Right ventricle myocardium inferior (tissue), 1 donor: Measurements from ENCODE around the gene POLR2C. TPM values are rescaled to one million over a fixed set of nuclear protein-coding genes. Genes with fewer than 3 reads are reported as not detected.

Experiments used
- ATAC-seq: fragments of 200-7000 bp; cut with Tn5 transposase; one replicate; pipeline ENCODE4 v1.9.1; 2020; ENCODE audit warnings: mild to moderate bottlenecking, moderate library complexity
- DNase-seq: peaks from one replicate; pipeline ENCODE4 v3.0.0; 2021; ENCODE audit errors: missing footprints
- intact Hi-C: fragments of 100-400 bp; cut with DNase I; formaldehyde crosslinking; loops from one replicate; pipeline ENCODE4 v1.11.0; 2022
- total RNA-seq: library from RNA; stranded (reverse); fragmentation: NEBNext Ultra II Directional; extraction: Animal tissue kit (Norgen Biotek cat#: 25700); gene quantifications from one replicate; pipeline ENCODE4 v1.2.1, GENCODE V29; 2021
- donor health status: DM: no; HTN: yes; CAD: no; lungs with severe emphysema.

The POLR2C gene
- total RNA-seq, 1 donor from 2014 or later: 37.1 TPM

DNA sequence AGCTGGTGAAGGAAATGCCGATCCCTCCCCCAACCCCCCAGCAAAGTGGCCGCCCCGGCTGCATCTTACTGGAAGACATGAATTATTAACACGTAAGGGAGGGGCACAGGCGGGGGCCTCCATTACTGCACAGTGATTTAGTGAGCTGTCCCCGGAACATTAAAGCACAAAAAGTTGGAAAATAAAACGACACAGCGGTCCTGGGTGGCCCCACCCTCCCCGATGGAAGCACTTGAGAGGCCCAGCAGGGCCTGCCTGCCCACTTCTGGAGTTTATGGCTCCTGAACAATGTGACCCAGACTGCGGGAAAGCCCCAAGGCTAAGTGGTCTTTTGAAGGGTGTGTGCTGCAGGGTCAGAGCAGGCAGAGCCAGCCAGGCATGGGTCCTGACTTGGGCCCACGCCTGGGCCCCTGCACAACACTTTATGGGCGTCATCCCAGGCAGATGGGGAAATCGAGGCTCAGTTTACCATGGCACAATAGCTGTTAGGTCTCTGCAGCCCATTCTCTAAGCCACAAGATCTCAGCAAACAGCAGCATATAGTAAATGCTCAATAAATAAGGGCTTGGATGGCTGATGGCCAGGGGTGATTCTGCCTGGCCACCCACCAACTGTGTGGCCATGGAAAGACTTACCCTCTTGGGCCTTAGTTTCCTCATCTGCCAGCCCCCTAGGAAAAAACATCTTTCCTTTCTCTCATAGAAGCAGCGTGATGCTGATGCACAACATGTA is 51.1 kb downstream of the POLR2C start:
- DNase-seq (no peak), ATAC-seq (no peak)
- intact Hi-C loops: no loop called here

- ATAC-seq (no peak), DNase-seq (no peak)
- intact Hi-C loops: no loop called here
Observed at GRCh38 chr16:57514371-57514770, 51.9 kb downstream of the POLR2C start.

DNA sequence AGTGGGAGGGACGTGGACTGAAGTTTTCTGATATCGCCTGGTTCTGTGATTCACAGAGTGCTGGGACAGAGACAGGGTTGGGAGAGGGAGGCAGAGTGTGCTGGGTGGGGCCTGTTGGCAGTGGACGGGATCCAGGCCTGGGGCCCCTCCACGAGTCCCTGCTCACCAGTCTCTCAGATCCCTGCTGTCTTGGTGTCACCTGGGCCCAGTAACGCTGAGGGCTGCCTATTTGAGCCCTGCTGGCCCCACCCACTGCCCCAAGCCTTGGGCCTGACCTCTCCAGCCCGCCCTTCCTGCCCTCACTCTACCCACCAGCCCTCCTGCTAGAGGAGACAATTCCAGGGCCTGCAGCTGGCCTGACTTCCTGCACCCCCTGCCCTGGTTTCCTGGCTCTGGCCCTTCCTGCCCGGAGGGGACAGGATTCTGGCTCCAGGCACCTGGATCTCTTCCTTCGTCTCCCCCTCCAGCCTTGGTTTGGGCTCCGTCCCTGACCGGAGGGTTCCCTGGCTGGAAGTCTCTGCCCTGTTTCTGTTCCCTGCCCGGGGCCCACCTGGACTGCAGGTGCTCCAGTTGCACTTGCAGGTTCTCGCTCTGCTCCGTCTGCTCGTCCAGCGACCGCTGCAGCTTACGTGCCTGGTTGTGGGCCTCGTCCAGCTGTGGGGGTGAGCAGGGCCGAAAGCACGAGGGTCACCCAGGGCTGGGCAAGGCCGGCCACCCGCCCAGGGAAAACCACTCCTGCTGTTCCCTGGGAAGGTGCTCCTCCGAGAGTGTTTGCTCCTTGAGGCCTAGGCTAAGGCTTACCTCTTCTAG is 52.5 kb downstream of the POLR2C start:
- ATAC-seq (no peak), DNase-seq (no peak)
- intact Hi-C loops: loop anchor here (5.0 kb wide), 1 partner anchor 38 kb away; no protein-coding TSS in a partner anchor

- intact Hi-C loops: loop anchor here (5.0 kb wide), 1 partner anchor 39 kb away; no protein-coding TSS in a partner anchor
- DNase-seq: no peak
- ATAC-seq: no peak
Observed at GRCh38 chr16:57516176-57516725, 53.8 kb downstream of the POLR2C start.

DNA sequence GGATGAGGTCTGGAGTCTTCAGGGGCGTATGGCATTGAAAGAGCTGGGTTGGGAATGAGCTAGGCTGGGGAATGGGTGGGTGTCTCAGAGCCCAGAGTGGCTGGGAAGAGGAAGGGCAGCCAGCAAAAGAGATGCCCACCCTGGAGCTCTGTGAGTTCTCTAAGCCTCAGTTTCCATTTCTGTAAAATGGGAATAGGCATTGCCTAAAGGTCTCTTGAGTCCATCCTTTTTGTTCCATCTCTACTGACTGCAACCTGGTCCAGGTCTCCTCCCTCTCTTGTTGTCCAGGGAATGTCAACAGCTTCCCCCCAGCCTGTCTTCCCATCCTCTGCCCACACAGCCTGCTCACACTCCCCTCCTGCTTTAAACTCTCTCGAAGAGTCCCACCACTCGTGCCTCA is 54.3 kb downstream of the POLR2C start:
- intact Hi-C loops: loop anchor here (5.0 kb wide), 1 partner anchor 39 kb away; no protein-coding TSS in a partner anchor
- ATAC-seq: no peak
- no peak for DNase-seq

DNA sequence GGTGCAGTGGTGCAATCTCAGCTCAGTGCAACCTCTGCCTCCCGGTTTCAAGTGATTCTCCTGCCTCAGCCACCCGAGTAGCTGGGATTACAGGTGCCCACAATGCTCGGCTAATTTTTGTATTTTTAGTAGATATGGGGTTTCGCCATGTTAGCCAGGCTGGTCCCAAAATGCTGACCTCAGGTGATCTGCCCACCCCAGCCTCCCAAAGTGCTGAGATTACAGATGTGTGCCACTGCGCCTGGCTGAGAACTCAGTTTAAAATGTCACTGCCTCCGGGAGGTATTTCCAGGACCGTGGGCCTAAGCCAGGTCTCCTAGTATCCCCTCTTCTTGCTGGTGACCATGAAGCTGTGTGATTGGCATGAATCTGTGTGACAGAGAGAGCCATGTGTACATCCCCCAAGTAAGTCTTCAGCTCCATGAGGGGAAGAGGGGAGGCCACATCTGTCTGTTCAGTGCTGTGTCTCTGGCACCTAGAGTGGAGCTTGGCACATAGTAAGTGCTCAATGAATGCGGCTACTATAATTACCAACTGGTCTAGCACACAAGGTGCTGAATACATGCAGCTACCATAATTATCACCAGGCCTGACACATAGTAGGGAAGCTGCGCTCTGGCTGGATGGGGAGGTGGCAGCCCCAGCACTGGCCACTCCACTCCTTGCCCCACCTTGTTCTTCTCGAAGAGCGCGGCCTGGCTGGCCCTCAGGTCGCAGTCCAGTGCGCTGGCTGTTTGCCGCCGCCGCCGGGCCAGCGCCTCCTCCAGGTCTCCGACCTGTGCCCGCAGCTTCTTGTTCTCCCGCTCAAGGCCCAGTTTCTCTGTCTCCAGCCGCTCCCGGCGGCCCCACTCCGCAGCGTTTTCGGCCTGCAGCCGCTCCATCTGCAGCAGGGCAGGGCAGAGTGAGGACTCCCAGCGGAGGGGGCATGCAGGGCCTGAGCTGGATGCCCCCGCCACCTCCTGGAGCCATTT is 55.2 kb downstream of the POLR2C start:
- intact Hi-C loops: loop anchor here (2.0 to 5.0 kb wide), 4 partner anchors 40 to 217 kb away; partner anchors contain the start of genes CIAPIN1 and COQ9
- DNase-seq (peak; percentile 56), ATAC-seq (no peak)

- DNase-seq: peak; percentile 54
Observed at GRCh38 chr16:57518520-57518919, 56.0 kb downstream of the POLR2C start.

DNA sequence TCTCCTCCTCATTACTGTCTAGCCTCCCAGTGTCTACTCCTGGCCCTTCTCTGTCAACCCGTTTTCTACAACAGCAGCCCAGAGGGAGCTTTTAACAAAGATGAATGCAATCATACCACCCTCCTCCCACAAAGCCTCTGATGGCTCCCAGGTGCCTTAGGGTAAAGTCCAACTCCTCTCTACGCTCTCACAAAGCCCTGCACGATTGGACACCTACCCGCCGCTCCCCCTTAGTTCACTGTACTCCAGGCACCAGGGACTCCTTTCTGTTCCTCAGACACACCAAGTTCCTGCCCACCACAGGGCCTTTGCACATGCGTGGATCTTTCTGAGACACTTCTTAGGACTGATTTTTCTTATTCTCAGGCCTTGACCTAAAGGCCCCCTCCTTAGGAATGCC is 56.4 kb downstream of the POLR2C start:
- DNase-seq (no peak), ATAC-seq (no peak)
- intact Hi-C loops: loop anchor here (2.0 to 5.0 kb wide), 4 partner anchors 42 to 218 kb away; partner anchors contain the start of genes CIAPIN1 and COQ9

More at GRCh38 chr16:57518520-57518919, 56.0 kb downstream of the POLR2C start:
- no peak for ATAC-seq
- intact Hi-C loops: loop anchor here (2.0 to 5.0 kb wide), 4 partner anchors 41 to 218 kb away; partner anchors contain the start of genes CIAPIN1 and COQ9

DNA sequence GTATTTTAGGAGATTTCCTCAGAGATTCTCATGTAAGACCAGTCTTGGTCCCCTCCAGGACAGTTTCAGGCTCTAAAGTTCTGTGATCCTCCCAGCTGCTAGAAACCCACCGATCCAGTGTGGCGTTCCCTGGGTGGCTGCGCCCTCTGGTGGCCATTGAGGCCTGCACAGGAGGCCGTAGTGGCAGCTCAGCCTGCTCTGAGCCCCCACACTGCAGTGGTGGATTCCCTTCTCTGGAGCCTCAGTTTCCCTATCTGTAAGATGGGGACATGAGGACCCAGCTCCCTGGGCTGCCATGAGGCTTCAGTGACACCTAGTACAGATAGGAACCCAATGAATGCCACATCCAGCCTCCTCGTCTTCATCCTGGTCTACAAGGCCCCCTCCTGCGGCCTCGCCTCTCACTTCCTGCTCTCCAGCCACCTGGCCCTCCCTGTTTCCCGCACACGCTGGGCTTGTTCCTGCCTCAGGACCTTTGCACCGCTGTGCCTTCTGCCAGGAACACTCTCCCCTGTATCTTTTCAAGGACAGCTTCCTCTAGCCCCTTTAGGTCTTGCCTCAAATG is 57.4 kb downstream of the POLR2C start:
- intact Hi-C loops: loop anchor here (2.0 to 5.0 kb wide), 4 partner anchors 43 to 219 kb away; partner anchors contain the start of genes CIAPIN1 and COQ9
- DNase-seq: peak; percentile 90
- peak; percentile 76 for ATAC-seq

Other genes starting within 250 kb of the POLR2C start
- gene ARL2BP, start 217.4 kb upstream of the POLR2C start, total RNA-seq: 64.1 TPM
- 3.4 TPM for gene PLLP, start 178.0 kb upstream of the POLR2C start, total RNA-seq
- gene CCL22, start 103.9 kb upstream of the POLR2C start, total RNA-seq: not detected
- 15.2 TPM for gene CX3CL1, start 90.2 kb upstream of the POLR2C start, total RNA-seq
- gene CCL17, start 57.9 kb upstream of the POLR2C start, total RNA-seq: not detected
- 43.7 TPM for gene CIAPIN1, start 15.3 kb upstream of the POLR2C start, total RNA-seq
- 215 TPM for gene COQ9, start 15.2 kb upstream of the POLR2C start, total RNA-seq
- 8.4 TPM for gene DOK4, start 23.8 kb downstream of the POLR2C start, total RNA-seq
- gene CCDC102A, start 73.9 kb downstream of the POLR2C start, total RNA-seq: 10.9 TPM
- gene ADGRG5, start 80.0 kb downstream of the POLR2C start, total RNA-seq: 0.32 TPM
- 23.1 TPM for gene ADGRG1, start 166.0 kb downstream of the POLR2C start, total RNA-seq
- gene ADGRG3, start 205.6 kb downstream of the POLR2C start, total RNA-seq: 0.87 TPM
- gene DRC7, start 232.1 kb downstream of the POLR2C start, total RNA-seq: not detected